GM18511 (cell line): ENCODE data around the gene ATP6V0C.
"Not testable (repeated sequence)": the region's sequence is repeated elsewhere in the genome, so short reads cannot be mapped to it uniquely, and the experiment has no call there.

Experiments
- ATAC-seq: cut with Tn5 transposase; IDR thresholded peaks from one replicate; pipeline ENCODE4 v1.9.1; 2021; ENCODE audit warnings: mild to moderate bottlenecking, moderate library complexity; ENCODE audit not compliant: unreplicated experiment

Gene ATP6V0C

GRCh38 chr16:2474877-2475412 lies 38.8 kb upstream of the ATP6V0C start, which contains the start of gene TBC1D24:
Gene TBC1D24, plus strand, starts transcription at chr16:2475127. Its CDS starts 21,022 bp downstream, at chr16:2496149.
- peak; percentile 60 for ATAC-seq

- peak; percentile 9 for ATAC-seq
Measured at GRCh38 chr16:2475413-2476344, 38.1 kb upstream of the ATP6V0C start.

DNA sequence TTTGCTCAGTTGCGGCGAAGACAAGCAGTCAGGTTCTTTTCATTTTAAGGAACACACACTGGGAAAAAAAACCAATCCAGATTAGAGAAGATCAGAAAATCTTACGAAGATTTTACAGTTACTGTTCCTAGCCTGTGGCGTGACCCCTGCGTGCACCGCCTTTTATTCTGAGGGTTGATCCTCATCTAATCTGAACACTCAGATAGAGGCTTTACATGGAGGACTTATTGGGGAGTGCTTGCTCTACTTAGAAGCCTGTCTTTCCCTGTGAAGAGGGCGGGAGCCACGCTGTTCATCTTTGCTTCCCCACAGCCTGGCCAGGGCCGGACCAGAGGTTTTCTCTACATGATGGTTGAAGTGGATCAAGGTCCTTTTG lies 37.4 kb upstream of the ATP6V0C start:
- no peak for ATAC-seq

GRCh38 chr16:2476741-2477140 lies 37.0 kb upstream of the ATP6V0C start:
- no peak for ATAC-seq

GRCh38 chr16:2477327-2477726 lies 36.4 kb upstream of the ATP6V0C start:
- no peak for ATAC-seq

GRCh38 chr16:2478279-2478678 lies 35.5 kb upstream of the ATP6V0C start:
- no peak for ATAC-seq

- not testable (repeated sequence) for ATAC-seq
Measured at GRCh38 chr16:2479996-2480395, 33.8 kb upstream of the ATP6V0C start.

- no peak for ATAC-seq
Measured at GRCh38 chr16:2480948-2481347, 32.8 kb upstream of the ATP6V0C start.

- no peak for ATAC-seq
Measured at GRCh38 chr16:2481676-2482075, 32.1 kb upstream of the ATP6V0C start.

DNA sequence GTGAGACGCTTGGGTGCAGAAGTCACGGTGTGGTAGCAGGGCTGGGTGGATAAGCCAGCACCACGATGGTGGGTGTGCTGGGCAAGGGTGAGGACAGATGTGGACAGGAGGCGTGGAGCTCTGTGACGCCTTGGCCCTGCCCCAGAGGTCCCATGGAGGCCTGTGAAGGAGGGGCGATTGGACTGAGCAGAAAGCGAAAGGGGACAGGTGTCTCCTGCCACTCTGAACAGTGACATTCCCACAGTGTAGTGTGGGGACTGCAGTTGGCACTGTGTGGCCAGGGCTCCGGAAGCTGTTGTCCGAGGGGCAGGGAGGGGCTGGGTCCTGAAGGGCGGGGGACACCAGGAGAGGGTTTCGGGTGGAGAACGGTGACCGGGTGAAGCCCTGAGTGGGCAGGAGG lies 31.5 kb upstream of the ATP6V0C start:
- no peak for ATAC-seq

GRCh38 chr16:2482708-2483534 lies 30.8 kb upstream of the ATP6V0C start:
- no peak for ATAC-seq

- no peak for ATAC-seq
Measured at GRCh38 chr16:2483939-2484897, 29.5 kb upstream of the ATP6V0C start.

- no peak for ATAC-seq
Measured at GRCh38 chr16:2484898-2485508, 28.7 kb upstream of the ATP6V0C start.

- no peak for ATAC-seq
Measured at GRCh38 chr16:2485811-2486507, 27.8 kb upstream of the ATP6V0C start.

GRCh38 chr16:2486645-2487516 lies 26.9 kb upstream of the ATP6V0C start:
- ATAC-seq, result peak; percentile 89

GRCh38 chr16:2487517-2487842 lies 26.3 kb upstream of the ATP6V0C start:
- ATAC-seq, result no peak

DNA sequence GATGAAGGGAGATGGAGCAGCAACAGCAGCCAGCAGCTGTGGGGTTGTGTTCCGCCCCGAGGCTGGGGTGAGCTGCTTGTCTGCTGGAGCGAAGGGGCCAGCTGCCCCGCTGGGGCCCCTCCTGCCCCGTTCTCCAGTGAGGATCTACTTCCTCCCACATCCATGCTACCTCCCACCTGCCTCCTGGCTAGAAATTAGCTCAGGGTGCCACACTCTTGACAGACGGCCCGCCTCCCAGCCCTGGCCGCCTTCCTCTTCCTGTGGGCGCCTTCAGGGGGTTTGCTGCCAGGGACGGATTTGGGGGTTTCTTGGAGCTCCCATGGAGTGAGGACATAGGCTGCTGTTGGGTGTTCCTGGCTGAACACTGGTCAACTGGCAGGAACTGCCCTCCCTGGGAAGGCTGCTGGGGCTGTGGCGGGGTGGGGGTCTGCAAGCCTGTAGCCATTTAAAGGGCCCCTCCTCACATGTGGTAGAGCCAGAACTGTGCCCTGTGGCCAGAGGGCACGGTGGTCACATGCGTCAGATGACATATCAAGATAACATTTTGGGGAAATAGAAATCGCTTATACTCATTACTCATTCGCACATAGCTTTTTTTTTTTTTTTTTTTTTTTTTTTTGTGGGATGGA lies 25.7 kb upstream of the ATP6V0C start:
- ATAC-seq, result no peak

GRCh38 chr16:2489581-2489980 lies 24.2 kb upstream of the ATP6V0C start:
- no peak for ATAC-seq
